GM12801 (cell line): ENCODE results near the gene CACNA1B.

Source experiments
- CTCF ChIP-seq: IDR thresholded peaks from one replicate; pipeline ENCODE4 v1.5.1; 2011; ENCODE audit warnings: control low read depth; ENCODE audit not compliant: insufficient read length; ENCODE audit errors: extremely low read depth

The CACNA1B gene

GRCh38 chr9:137984005-137984404 is 106.4 kb downstream of the CACNA1B start:
- TF ChIP-seq CTCF: no peak

- TF ChIP-seq CTCF: no peak
Measured at GRCh38 chr9:137984520-137985257, 107.1 kb downstream of the CACNA1B start.

GRCh38 chr9:137985637-137986071 is 108.1 kb downstream of the CACNA1B start:
- TF ChIP-seq CTCF: no peak

GRCh38 chr9:137986268-137987099 is 108.9 kb downstream of the CACNA1B start:
- TF ChIP-seq CTCF: no peak

- TF ChIP-seq CTCF: no peak
Measured at GRCh38 chr9:137987244-137988030, 109.9 kb downstream of the CACNA1B start.

- no peak for TF ChIP-seq CTCF
Measured at GRCh38 chr9:137988051-137988450, 110.5 kb downstream of the CACNA1B start.

- TF ChIP-seq CTCF: no peak
Measured at GRCh38 chr9:137988701-137989100, 111.1 kb downstream of the CACNA1B start.
